H1 (cell line): ENCODE measurements around the gene MCAT. TPM values are rescaled to one million over a fixed set of nuclear protein-coding genes. Genes with fewer than 3 reads are reported as not detected.
A peak's percentile ranks its signal among the peaks of the same experiment; 100 is the strongest.

Experiments
- CTCF ChIA-PET: fragments of 300-600 bp; sonication (Branson Sonifier 250); formaldehyde crosslinking; loops from one replicate; lab custom pipeline; 2021; ENCODE audit not compliant: partially characterized antibody; lab: Charles Lee
- POLR2A ChIA-PET: fragments of 300-600 bp; sonication (Branson Sonifier 250); formaldehyde crosslinking; loops from one replicate; lab custom pipeline; 2021; ENCODE audit warnings: inconsistent platforms; ENCODE audit not compliant: partially characterized antibody; lab: Charles Lee
- DNase-seq, 2 experiments: peaks; one replicate each; pipeline versions ENCODE4 v3.0.0 to v3.0.0-alpha.2; 2010 to 2022; ENCODE audit warnings: low spot score in 2 of 2, low read depth in 1 of 2, mixed read lengths in 1 of 2
- FAIRE-seq: peaks from 2 replicates; lab custom pipeline; 2011; peaks lifted over from hg19 to GRCh38; lab: Jason Lieb, UNC
- H2AFZ ChIP-seq: 2 replicates; pipeline ENCODE4 v1.8.1; 2012; ENCODE audit warnings: low read length, inconsistent platforms
- H2AK5ac ChIP-seq: 2 replicates; pipeline ENCODE4 v1.6.1; 2013; ENCODE audit warnings: low read depth, low read length
- H2BK120ac ChIP-seq: replicated peaks from 2 replicates; pipeline ENCODE3; 2013; ENCODE audit warnings: low read depth, low read length, inconsistent platforms
- H2BK12ac ChIP-seq: 2 replicates; pipeline ENCODE4 v1.6.1; 2013; ENCODE audit warnings: low read depth, low read length
- H2BK15ac ChIP-seq: 2 replicates; pipeline ENCODE4 v1.6.1; 2013; ENCODE audit warnings: low read length
- H2BK20ac ChIP-seq: 2 replicates; pipeline ENCODE4 v1.6.1; 2013; ENCODE audit warnings: low read length
- H2BK5ac ChIP-seq: 2 replicates; pipeline ENCODE4 v1.6.1; 2013; ENCODE audit warnings: low read depth, low read length
- H3K14ac ChIP-seq: 2 replicates; pipeline ENCODE4 v1.6.1; 2013; ENCODE audit warnings: inconsistent platforms; ENCODE audit not compliant: insufficient read length
- H3K18ac ChIP-seq: 2 replicates; pipeline ENCODE4 v1.6.1; 2013; ENCODE audit warnings: low read length; ENCODE audit errors: extremely low read depth
- H3K23ac ChIP-seq: 2 replicates; pipeline ENCODE4 v1.6.1; 2013; ENCODE audit warnings: inconsistent platforms; ENCODE audit not compliant: insufficient read length
- H3K23me2 ChIP-seq: 2 replicates; pipeline ENCODE4 v1.6.1; 2013; ENCODE audit warnings: low read depth, low read length
- H3K27ac ChIP-seq: 2 replicates; pipeline ENCODE4 v1.6.1; 2011; ENCODE audit warnings: low read depth, low read length, inconsistent platforms
- H3K27me3 ChIP-seq, 4 experiments: replicated peaks in 1 of 4; 1 replicate in 1 of 4; 2 replicates in 3 of 4; pipeline versions ENCODE4 v1.6.1 to v1.8.1; 2011 to 2013; ENCODE audit warnings: low read length in 3 of 4, mild to moderate bottlenecking in 3 of 4, inconsistent platforms in 2 of 4, mixed read lengths in 2 of 4, moderate library complexity in 1 of 4; ENCODE audit not compliant: control insufficient read depth in 3 of 4, insufficient read depth in 3 of 4; ENCODE audit errors: extremely low read depth in 1 of 4
- H3K36me3 ChIP-seq, 4 experiments: 2 replicates each; pipeline versions ENCODE4 v1.6.1 to v1.8.1; 2011 to 2013; ENCODE audit warnings: mild to moderate bottlenecking in 4 of 4, low read length in 3 of 4, moderate library complexity in 2 of 4, control low read depth in 1 of 4, inconsistent platforms in 1 of 4; ENCODE audit not compliant: insufficient read depth in 4 of 4, control insufficient read depth in 2 of 4
- H3K4ac ChIP-seq: replicated peaks from 2 replicates; pipeline ENCODE3; 2013; ENCODE audit warnings: low read length, low read depth, mixed read lengths, inconsistent platforms; ENCODE audit not compliant: insufficient read length
- H3K4me1 ChIP-seq, 4 experiments: replicated peaks in 1 of 4; 1 replicate in 1 of 4; 2 replicates in 3 of 4; pipeline versions ENCODE4 v1.6.1 to v1.8.1; 2011 to 2013; ENCODE audit warnings: low read length in 3 of 4, inconsistent platforms in 2 of 4, mixed read lengths in 1 of 4; ENCODE audit not compliant: insufficient read depth in 4 of 4, control insufficient read depth in 3 of 4
- H3K4me2 ChIP-seq, 2 experiments: 2 replicates each; pipeline versions ENCODE4 v1.6.1 to v1.8.1; 2011 to 2013; ENCODE audit warnings: low read depth in 2 of 2, low read length in 2 of 2, control low read depth in 1 of 2, inconsistent platforms in 1 of 2, mild to moderate bottlenecking in 1 of 2; ENCODE audit not compliant: insufficient read depth in 1 of 2
- H3K4me3 ChIP-seq, 4 experiments: fragments of 200-600, 300-600 bp in 1 of 4; sonication (generic), shearing (Covaris generic), sonication (Bioruptor Twin) in 1 of 4; 2 replicates each; pipeline versions ENCODE4 v1.5.1 to v1.8.1; 2011 to 2016; ENCODE audit warnings: low read length in 4 of 4, low read depth in 3 of 4, control low read depth in 2 of 4, inconsistent platforms in 2 of 4, mild to moderate bottlenecking in 2 of 4, mixed read lengths in 1 of 4, moderate library complexity in 1 of 4; ENCODE audit not compliant: insufficient read depth in 2 of 4; ENCODE audit errors: extremely low read depth in 1 of 4
- H3K56ac ChIP-seq: replicated peaks from 2 replicates; pipeline ENCODE3; 2013; ENCODE audit warnings: low read depth, mild to moderate bottlenecking, mixed read lengths, low read length, inconsistent platforms; ENCODE audit not compliant: insufficient read length
- H3K79me1 ChIP-seq: 2 replicates; pipeline ENCODE4 v1.6.1; 2013; ENCODE audit warnings: low read depth, low read length, control low read depth
- H3K79me2 ChIP-seq, 2 experiments: 2 replicates each; pipeline versions ENCODE4 v1.6.1 to v1.8.1; 2012 to 2013; ENCODE audit warnings: low read length in 2 of 2, mild to moderate bottlenecking in 2 of 2, inconsistent platforms in 1 of 2; ENCODE audit not compliant: insufficient read depth in 2 of 2, control insufficient read depth in 1 of 2
- H3K9ac ChIP-seq, 4 experiments: replicated peaks in 1 of 4; 1 replicate in 1 of 4; 2 replicates in 3 of 4; pipeline versions ENCODE4 v1.6.1 to v1.8.1; 2011 to 2013; ENCODE audit warnings: low read depth in 3 of 4, low read length in 3 of 4, control low read depth in 2 of 4, mild to moderate bottlenecking in 2 of 4, moderate library complexity in 2 of 4, inconsistent platforms in 1 of 4; ENCODE audit errors: extremely low read depth in 1 of 4
- H3K9me3 ChIP-seq, 2 experiments: 2 replicates each; pipeline versions ENCODE4 v1.6.1 to v1.8.1; 2012 to 2013; ENCODE audit warnings: mild to moderate bottlenecking in 2 of 2, moderate library complexity in 2 of 2, control low read depth in 1 of 2, inconsistent platforms in 1 of 2, low read depth in 1 of 2, low read length in 1 of 2, mixed read lengths in 1 of 2; ENCODE audit not compliant: insufficient read depth in 2 of 2
- H4K20me1 ChIP-seq, 2 experiments: replicated peaks in 1 of 2; 2 replicates each; pipeline versions ENCODE3 to v1.8.1; 2011 to 2013; ENCODE audit warnings: inconsistent platforms in 2 of 2, low read length in 2 of 2, mild to moderate bottlenecking in 1 of 2; ENCODE audit not compliant: insufficient read depth in 2 of 2, control insufficient read depth in 1 of 2
- H4K5ac ChIP-seq: 2 replicates; pipeline ENCODE4 v1.6.1; 2013; ENCODE audit warnings: low read length, low read depth, mixed read lengths, inconsistent platforms; ENCODE audit not compliant: insufficient read length
- H4K8ac ChIP-seq: 2 replicates; pipeline ENCODE4 v1.8.0; 2013; ENCODE audit warnings: mild to moderate bottlenecking, moderate library complexity, low read length, inconsistent platforms; ENCODE audit not compliant: insufficient read depth; ENCODE audit errors: extremely low read depth
- H4K91ac ChIP-seq: replicated peaks from 2 replicates; pipeline ENCODE3; 2013; ENCODE audit warnings: low read length, mixed read lengths, inconsistent platforms; ENCODE audit not compliant: insufficient read length
- EGR1 ChIP-seq: IDR thresholded peaks from 2 replicates; pipeline ENCODE4 v1.6.1; 2011; ENCODE audit warnings: low read depth, low read length, borderline replicate concordance
- EZH2 ChIP-seq: fragments of 200-600 bp; sonication (generic); IDR thresholded peaks from 2 replicates; pipeline ENCODE4 v1.7.1; 2012; ENCODE audit warnings: low read depth, mild to moderate bottlenecking, moderate library complexity, low read length, inconsistent platforms; ENCODE audit not compliant: severe bottlenecking
- HDAC2 ChIP-seq, 2 experiments: fragments of 300-600 bp in 1 of 2; sonication (generic) in 1 of 2; IDR thresholded peaks; 2 replicates each; pipeline ENCODE4 v1.6.1; 2011 to 2012; ENCODE audit warnings: low read depth in 2 of 2, low read length in 2 of 2, mild to moderate bottlenecking in 2 of 2, moderate library complexity in 2 of 2, borderline replicate concordance in 1 of 2, inconsistent platforms in 1 of 2
- KDM5A ChIP-seq: fragments of 200-600 bp; IDR thresholded peaks from 2 replicates; pipeline ENCODE4 v1.7.1; 2012; ENCODE audit warnings: mild to moderate bottlenecking, low read length, inconsistent platforms, mixed read lengths
- POLR2AphosphoS5 ChIP-seq: IDR thresholded peaks from 2 replicates; pipeline ENCODE4 v1.6.1; 2011; ENCODE audit warnings: low read depth, low read length
- RBBP5 ChIP-seq: IDR thresholded peaks from 2 replicates; pipeline ENCODE4 v1.7.1; 2012; ENCODE audit warnings: low read depth, mild to moderate bottlenecking, inconsistent platforms, low read length, moderate library complexity, borderline replicate concordance
- SIN3A ChIP-seq, 2 experiments: IDR thresholded peaks in 1 of 2; conservative IDR thresholded peaks in 1 of 2; 2 replicates each; pipeline ENCODE4 v1.6.1; 2011 to 2012; ENCODE audit warnings: low read length in 2 of 2, improper control_type of control experiment in 1 of 2, low read depth in 1 of 2, mild to moderate bottlenecking in 1 of 2
- SP1 ChIP-seq: IDR thresholded peaks from 2 replicates; pipeline ENCODE4 v1.6.1; 2011; ENCODE audit warnings: low read depth, low read length
- TBP ChIP-seq: IDR thresholded peaks from 2 replicates; pipeline ENCODE4 v1.6.1; 2011; ENCODE audit warnings: low read depth, low read length, improper control_type of control experiment
- TCF12 ChIP-seq: IDR thresholded peaks from 2 replicates; pipeline ENCODE4 v1.6.1; 2011; ENCODE audit warnings: low read depth, mild to moderate bottlenecking, low read length
- WGBS, 2 experiments: shearing (Covaris generic) in 1 of 2; methylation state at CpG; one replicate each; pipeline versions ENCODE4 v1.1.6 to v1.1.7; 2013 to 2015; ENCODE audit warnings: low lambda C conversion rate in 2 of 2, mixed read lengths in 2 of 2, inconsistent platforms in 1 of 2, low coverage in 1 of 2, missing lambda C conversion rate in 1 of 2; ENCODE audit not compliant: insufficient replicate concordance in 2 of 2, insufficient coverage in 1 of 2, insufficient read length in 1 of 2; ENCODE audit errors: extremely low coverage in 1 of 2, missing lambda C conversion rate in 1 of 2; 5-methylcytosine and 5-hydroxymethylcytosine counted together
- polyA plus RNA-seq, 7 experiments: library from polyadenylated mRNA; depleted of rRNA in 3 of 7; stranded (reverse) in 5 of 7; unstranded in 2 of 7; fragments of >200 nt in 5 of 7; fragments of 200-250 nt in 2 of 7; gene quantifications; 1 replicate in 5 of 7; 2 replicates in 1 of 7; 4 replicates in 1 of 7; pipeline versions ENCODE4 v1.2.1 to v1.2.3, GENCODE V29; 2011 to 2013; ENCODE audit warnings: missing spikeins in 2 of 7, mixed read lengths in 2 of 7
- total RNA-seq: library from RNA; stranded (reverse); fragmentation: NEBNext Ultra II Directional; extraction: Animal tissue kit (Norgen Biotek cat#: 25700); gene quantifications from 2 replicates; pipeline ENCODE4 v1.2.1, GENCODE V29; 2021
- TF ChIP-seq, protein P1 (sequence below), 3 experiments: IDR thresholded peaks; 1 replicate in 2 of 3; 2 replicates in 1 of 3; pipeline versions ENCODE4 v1.5.1 to v1.6.1; 2011; ENCODE audit warnings: low read length in 3 of 3, mild to moderate bottlenecking in 3 of 3, inconsistent platforms in 2 of 3, low read depth in 1 of 3, moderate library complexity in 1 of 3; ENCODE audit not compliant: insufficient read depth in 1 of 3; ENCODE audit errors: control extremely low read depth in 1 of 3

Gene MCAT
- total and polyA plus RNA-seq, 2 of the 8 experiments (the other 6 are each of a cell fraction or from before 2014, with no cell fraction given): 15.8 to 17.4 TPM

DNA sequence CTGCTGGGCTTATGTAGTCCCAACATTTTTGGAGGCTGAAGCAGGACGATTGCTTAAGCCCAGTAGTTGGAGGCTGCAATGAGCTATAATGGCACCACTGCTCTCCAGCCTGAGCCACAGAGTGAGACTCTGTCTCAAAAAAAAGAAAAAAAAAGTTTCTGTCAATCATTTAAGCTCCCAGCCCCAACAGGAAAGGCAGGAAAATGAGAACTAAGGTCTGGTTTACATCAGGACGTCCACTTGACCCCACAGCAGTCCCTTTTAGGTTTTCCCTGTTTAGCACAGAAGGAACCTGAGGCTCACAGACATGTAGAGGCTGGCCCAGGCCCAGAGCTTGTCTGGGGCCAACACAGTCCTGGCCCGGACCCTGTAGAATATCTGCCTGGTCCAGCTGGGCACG is 44.8 kb downstream of the MCAT start:
- no peak overlapping the region for H2BK15ac ChIP-seq
- ChIA-PET POLR2A (no interaction called here), CTCF (interaction anchor here (0.6 to 2.2 kb wide), 8 partner anchors 9 to 60 kb away, joined by 3 to 9 read pairs (median 4); no protein-coding TSS in a partner anchor)
- DNase-seq (no peak), FAIRE-seq (no peak)
- H2AK5ac ChIP-seq: no peak overlapping the region
- H2BK120ac ChIP-seq: no peak overlapping the region
- no peak overlapping the region for H3K18ac ChIP-seq
- H4K8ac ChIP-seq: no peak overlapping the region; the same call in 1 of the 2 replicates
- H3K4me1 ChIP-seq: no peaks in the 10 kb centered on the region
- no peak overlapping the region for H3K27ac ChIP-seq
- H2BK5ac ChIP-seq: no peak overlapping the region
- no peak overlapping the region for H3K9ac ChIP-seq
- no peak overlapping the region for H3K23ac ChIP-seq
- no peak overlapping the region for H2BK12ac ChIP-seq
- H3K4ac ChIP-seq: no peak overlapping the region
- H4K20me1 ChIP-seq: peaks cover 0 to 2% of the 10 kb centered on the region in 2 experiments
- no peak overlapping the region for H3K56ac ChIP-seq
- H3K79me2 ChIP-seq: no peaks in the 10 kb centered on the region
- no peak overlapping the region for H4K5ac ChIP-seq
- H3K27me3 ChIP-seq: no peaks in the 10 kb centered on the region
- H2BK20ac ChIP-seq: 0 out of 2 replicates have a peak overlapping the region, but pooled peaks have one; percentile 86
- no peak overlapping the region for H2AFZ ChIP-seq
- H3K23me2 ChIP-seq: peaks cover 3% of the 10 kb centered on the region; the same call in 1 of the 2 replicates
- no peak overlapping the region for H4K91ac ChIP-seq
- H3K9me3 ChIP-seq: no peaks in the 10 kb centered on the region; a peak in 1 of 4 replicates
- no peak overlapping the region for H3K14ac ChIP-seq
- 92% methylated on average over 4 of the region's 4 CpGs; no CpG with 5 or more reads in 1 of the 2 experiments for WGBS, 2 experiments
- no peak overlapping the region for H3K4me2 ChIP-seq
- H3K79me1 ChIP-seq: no peaks in the 10 kb centered on the region
- no peaks in the 10 kb centered on the region for H3K36me3 ChIP-seq
- no peak overlapping the region for H3K4me3 ChIP-seq
- TF ChIP-seq TCF12 (no peak), EGR1 (no peak), EZH2 (no peak), HDAC2 (IDR thresholded peaks at IDR 0.05; ENCODE audit: borderline replicate concordance in 1 of 2, low read depth in 2 of 2, low read length in 2 of 2) (no peak), KDM5A (no peak), SIN3A (conservative IDR thresholded peaks at IDR 0.05 in 1 of 2, IDR thresholded peaks at IDR 0.05 in 1 of 2; ENCODE audit: low read depth in 1 of 2, low read length in 2 of 2) (no peak), TBP (no peak), RBBP5 (no peak), SP1 (no peak), POLR2AphosphoS5 (no peak)
- TF ChIP-seq, protein P1, sequence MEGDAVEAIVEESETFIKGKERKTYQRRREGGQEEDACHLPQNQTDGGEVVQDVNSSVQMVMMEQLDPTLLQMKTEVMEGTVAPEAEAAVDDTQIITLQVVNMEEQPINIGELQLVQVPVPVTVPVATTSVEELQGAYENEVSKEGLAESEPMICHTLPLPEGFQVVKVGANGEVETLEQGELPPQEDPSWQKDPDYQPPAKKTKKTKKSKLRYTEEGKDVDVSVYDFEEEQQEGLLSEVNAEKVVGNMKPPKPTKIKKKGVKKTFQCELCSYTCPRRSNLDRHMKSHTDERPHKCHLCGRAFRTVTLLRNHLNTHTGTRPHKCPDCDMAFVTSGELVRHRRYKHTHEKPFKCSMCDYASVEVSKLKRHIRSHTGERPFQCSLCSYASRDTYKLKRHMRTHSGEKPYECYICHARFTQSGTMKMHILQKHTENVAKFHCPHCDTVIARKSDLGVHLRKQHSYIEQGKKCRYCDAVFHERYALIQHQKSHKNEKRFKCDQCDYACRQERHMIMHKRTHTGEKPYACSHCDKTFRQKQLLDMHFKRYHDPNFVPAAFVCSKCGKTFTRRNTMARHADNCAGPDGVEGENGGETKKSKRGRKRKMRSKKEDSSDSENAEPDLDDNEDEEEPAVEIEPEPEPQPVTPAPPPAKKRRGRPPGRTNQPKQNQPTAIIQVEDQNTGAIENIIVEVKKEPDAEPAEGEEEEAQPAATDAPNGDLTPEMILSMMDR (IDR thresholded peaks at IDR 0.05; ENCODE audit: control extremely low read depth in 1 of 3, insufficient read depth in 1 of 3, low read depth in 1 of 3, low read length in 3 of 3): no peak
